Stimulated activated CD4-positive, alpha-beta T cell treated with anti-CD3 and anti-CD28 coated beads, Interleukin-4, amount 100 ng/mL, for 4 hours (primary cell): ENCODE measurements around the gene LGALS4.
A peak's percentile ranks its signal among the peaks of the same experiment; 100 is the strongest.
"Not testable (repeated sequence)": the region's sequence is repeated elsewhere in the genome, so short reads cannot be mapped to it uniquely, and the experiment has no call there.

Experiments
- DNase-seq, 2 experiments: peaks; one replicate each; pipeline ENCODE4 v3.0.0-alpha.2; 2020

LGALS4 gene

DNA sequence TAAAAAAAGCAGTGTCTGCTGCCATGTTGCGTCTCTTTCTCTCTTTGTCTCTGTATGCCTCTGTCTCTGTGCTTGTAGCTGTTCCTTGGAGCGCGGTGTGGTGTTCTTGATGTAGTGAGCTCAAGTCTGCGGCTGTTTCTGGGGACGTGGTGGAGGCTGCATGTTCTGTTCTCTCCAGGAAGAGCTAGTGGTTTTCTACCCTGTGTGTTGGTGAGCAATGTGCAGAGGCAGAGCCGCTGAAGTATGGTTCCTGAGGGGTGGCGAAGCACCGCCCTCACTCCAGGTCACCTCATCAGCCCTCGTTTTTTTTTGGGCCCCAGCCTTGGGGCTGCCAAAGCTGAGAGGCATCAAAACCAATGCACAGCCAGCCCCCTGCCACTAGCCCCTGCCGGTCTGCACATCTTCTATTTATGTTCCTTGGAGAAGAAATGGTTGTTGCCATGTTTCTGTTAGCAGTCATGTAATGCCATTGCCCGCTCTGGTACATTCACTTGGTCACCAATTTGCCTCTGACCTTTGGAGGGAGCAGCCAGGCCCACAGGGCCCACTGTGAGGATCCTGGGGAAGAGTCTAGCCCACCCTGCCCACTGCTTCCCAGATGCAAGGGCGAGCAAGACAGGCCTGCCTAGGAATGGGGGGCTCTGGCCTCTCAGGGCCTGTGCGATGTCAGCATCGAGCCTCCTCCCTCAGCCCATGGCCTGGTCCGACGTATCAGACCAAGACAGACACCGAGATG is 29.9 kb upstream of the LGALS4 start:
- peak in 1 of 2 experiments; percentile 59 for DNase-seq

DNA sequence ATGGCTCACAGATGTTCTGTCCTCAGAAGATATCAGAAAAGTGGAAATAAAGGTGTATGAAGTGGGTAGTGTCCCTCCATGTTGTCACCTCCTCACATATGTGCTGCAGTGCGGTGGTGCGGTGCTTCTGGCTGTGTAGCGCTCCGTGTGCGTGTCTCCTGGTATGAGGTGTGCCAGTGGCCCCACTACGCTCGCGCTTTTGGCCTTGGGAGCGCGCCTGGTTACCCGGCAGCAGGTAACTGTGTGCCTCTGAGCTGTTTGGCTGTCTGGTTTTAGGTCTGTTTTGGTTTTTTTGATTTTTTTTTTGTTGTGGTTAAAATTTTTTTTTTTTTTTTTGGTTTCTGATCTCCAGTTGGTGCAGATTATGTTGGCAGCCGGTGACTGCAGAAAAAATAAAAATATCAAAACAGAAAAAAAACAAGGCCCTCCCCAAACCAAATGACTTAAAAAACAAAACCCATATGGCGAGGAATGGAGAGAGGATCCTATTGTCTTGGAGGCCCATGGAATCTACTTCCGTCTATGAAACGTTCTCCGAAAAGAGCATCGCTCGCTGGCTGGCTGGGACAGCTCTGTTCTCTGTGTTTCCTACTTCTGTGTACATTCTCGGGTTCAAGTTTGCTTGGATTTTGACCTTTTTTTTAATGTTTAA is 29.2 kb upstream of the LGALS4 start:
- no peak for DNase-seq

DNA sequence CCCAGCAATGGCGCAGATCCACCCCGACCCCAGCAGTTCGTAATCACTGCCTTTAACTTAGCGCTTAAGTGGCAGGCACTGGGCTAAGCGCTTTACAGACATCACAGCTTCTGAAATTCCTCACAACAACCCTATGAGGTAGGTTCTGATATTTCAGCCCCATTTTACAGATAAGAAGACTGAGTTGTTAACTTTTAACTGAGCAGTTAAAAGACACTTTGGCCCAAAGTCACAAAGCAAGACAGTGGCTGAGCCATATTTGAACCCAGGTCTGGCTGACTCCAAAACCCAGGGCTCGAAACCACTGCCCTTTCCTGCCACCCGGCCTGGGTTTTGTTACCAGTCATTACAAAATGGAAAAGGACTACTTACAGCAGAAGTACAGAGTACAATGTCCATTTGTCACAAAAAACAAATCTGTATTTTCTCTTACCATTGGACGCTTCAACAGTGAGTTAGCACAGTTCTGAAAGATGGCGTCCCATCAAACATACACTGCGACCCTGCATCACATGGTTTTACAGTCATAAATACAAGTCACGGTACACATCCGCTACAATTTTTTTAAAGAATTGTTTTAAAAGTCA is 28.5 kb upstream of the LGALS4 start:
- no peak for DNase-seq

DNA sequence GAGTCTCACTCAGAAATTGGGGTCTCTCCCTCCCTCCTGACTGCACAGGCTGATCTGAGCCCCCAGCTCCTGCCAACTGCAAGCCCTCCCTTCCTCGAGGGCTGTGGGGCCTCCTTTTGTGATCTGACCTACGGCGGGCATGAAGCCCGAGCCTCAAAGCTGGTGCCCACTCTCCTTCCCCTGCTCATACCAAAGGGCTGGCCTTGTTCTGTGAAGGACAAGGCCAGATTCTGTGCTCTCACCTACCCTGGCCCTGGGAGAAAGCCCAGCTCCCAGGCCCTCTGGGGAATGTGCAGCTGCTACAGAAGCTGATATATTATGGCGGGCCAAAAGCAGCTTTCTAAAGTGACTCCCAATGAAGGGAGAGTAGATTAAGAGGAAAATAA is 27.8 kb upstream of the LGALS4 start:
- DNase-seq: no peak

DNA sequence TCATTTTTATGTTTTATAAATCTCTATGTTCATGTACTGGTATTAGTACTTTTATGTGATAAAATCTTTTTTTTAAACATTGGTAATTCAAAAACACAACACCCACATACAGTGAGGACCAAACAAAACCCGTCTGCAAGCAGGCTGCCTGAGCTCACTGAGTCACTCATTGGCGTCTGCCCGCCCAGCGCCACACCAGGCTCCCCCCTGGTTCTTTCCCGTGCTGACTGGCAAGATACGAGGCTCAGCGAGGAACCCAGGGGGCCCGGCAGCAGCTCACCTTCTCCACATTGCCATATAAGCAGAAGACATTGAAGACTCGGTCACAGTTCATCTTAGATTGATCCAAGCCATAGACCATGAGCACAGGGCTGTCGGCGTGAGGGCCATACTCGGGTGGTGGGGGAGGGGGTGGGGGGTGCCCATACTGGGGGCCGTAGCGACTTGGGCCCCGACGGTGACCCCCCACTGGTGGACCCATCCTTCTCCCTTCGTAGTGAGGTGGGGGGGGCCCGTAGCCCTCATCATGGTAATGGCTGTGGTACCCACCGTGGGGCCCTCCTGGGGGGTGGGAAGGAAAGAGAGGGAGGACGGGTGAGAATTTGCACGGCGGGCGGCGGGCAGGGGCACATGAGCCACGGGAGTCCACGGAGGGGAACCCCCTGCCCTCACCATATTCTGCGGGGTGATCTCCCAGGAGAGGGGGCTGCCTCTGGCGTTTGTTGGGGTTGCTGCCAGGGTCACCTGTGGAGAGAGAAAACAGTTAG is 27.3 kb upstream of the LGALS4 start:
- no peak for DNase-seq

DNA sequence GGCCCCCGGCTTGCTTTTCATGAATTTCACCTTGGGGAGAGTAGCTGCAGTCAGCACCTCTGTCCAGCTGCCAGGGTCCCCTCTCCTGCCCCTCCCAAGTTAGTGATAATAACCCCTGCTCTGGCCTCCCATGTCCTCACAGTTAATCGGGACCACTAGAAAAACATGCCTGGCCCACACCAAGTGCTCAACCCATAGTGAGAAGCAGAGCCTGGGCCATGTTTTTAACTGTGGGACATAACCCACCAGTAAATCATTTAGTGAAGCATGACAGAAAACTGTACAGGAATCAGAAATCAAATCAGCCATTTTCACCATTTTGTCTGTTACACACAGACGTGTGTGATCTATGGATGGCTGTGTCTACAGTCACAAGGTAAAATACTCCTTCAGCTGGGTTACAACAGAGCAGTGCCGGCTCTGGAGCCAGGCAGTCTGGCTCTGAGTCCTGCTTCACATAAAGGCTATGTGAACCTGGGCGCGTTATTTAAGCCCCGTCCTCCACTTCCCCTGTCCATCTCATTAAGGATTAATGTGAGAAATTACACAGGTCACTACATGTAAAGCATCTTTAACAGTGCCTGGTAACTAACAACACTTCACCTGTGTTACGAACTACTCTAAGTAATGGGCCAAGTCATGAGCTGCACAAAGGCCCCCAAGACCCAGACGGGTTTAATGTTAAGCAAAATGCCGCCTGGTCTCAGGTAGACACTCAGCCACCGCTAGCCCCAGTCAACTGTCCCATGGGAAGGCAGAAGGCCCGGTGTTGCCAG is 26.4 kb upstream of the LGALS4 start:
- no peak for DNase-seq

DNA sequence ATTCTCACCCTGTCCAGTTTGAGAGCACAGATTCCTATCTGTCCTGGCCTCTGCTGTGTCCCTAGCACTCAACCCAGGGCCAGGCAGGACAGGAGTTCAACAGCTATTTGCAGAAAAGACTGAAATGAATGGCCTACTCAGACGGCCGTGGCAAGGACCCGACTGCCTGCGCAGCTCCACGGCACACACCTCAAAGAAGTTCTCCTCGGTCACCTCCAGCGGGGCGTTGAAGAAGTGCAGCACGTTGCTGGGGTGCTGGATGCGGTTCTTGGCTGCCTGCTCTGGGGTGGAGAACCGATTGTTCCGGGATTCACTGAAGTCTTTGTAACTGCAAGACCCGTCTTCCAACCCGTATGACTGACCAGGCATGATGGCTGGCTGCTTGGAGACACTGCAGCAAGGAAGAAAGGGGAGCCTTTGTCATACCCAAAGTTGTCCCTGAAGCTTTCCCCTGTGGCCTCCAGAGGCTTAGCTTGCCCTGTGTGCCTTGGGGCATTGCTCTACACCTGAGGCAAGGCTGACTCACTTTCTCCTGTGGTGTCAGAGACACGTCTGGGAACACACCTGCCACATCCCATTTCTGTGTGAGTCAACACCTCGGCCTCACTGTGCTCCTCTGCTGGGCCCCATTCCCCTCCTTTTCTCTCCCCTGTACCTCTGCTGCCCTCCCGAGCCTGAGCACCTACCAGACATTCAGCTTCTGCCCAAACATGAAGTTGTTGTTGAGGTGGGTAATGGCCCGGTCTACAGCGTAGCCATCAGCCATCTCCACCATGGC is 25.7 kb upstream of the LGALS4 start:
- peak; percentile 54 to 82 for DNase-seq

DNA sequence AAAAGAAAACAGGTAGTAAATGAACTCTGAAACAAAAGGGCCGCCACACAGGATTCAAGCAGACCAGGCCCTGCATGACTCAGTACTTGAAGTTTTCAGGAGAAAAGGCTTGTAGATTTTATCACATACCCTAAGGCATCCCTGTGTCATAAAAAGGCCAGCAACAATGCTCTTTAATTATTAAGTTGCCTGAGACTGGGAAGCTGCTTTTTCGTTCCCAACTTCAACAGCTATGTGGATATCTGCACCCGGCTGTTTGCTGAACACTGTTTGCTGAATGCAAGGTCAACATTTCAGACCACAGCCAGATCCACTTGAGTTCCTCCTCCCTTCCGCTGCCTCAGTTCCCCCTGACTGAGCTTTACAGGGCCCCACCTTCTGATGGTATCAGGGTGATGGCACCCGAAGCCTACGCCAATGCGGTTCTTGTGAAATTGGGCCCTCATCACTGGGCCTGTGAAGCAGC is 24.9 kb upstream of the LGALS4 start:
- no peak for DNase-seq

DNA sequence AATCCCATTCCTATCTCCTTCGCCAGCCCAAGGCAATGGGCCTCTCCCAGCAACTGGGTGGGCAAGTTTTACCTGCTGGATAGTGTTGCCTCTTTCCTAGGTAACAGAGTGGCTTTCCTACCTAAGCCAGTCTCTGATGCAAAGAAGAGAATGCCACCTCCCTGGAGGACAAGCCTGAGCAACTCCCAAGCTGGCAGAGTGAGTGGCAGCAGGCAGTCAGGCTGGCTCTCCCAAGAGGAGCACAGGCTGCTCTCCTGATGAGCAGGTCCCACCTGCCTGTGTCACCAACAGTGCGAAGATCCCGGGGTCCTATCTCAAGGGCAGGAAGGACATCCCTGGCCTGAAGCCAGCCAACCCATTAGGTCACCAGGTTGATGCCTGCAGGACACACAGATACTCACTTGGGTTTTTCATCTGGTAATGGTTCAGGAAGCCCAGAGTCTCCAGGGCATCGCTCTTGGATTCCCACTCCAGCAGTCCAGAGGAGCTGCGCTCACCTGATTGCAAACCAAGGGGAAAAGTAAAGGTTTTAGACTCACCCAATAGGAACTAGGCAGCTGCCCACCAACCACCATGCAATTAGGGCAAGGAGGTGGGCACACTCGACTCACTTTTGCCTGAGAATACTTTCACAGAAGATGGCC is 24.4 kb upstream of the LGALS4 start:
- no peak for DNase-seq

DNA sequence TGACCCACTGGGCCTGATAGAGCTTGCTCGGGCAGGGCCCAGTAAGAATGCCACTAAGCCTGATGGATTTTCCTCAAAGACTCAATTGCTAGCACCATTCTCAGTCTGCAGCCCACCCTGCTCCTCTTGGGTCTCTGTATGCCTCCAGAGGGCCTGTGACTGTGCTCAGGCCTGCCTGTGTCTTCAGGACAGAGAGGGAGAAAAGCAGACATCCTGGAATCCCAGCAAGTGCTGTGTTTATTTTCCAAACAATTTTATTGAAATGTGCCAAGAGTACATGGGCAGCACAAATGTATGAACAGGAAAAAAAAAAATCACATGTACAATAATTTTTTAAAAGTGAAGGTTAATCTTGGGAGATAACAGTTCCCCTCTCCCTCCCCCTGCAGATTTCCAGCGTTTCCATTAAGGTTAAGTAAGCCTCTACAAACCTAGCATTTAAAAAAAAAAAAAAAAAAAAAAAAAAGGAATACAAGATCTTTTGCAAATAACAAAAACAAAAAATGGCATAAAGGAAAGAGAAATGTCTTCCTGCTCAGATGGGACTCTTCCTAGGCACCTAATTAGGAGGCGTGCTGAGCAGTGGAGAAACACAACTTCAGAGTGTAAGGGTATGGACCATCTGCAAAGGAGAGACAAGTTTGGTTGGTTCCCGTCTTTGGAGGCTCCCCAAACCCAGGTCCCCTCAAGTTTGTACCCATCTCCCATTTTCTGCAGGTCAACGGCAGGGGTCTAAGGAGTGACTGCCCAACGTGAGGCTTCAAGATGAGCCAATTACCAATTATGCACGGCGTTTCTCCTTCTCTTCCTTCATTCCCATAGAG is 23.6 kb upstream of the LGALS4 start:
- DNase-seq: no peak

DNA sequence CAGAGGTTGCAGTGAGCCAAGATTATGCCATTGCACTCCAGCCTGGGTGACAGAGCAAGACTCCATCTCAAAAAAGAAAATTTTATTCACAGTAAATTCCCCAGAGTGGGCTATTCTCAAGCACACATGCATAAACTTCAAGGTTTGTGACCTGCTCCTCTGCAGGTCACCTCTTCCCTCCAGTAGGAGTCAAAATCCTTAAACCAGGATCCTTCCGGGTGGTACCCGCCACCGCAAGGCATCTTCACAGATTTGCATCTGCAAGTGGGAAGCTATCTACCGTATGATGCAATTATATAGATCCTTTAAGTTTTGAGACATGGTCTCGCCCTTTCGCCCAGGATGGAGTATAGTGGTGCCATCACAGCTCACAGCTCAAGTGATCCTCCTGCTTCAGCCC is 21.8 kb upstream of the LGALS4 start:
- no peak for DNase-seq

DNA sequence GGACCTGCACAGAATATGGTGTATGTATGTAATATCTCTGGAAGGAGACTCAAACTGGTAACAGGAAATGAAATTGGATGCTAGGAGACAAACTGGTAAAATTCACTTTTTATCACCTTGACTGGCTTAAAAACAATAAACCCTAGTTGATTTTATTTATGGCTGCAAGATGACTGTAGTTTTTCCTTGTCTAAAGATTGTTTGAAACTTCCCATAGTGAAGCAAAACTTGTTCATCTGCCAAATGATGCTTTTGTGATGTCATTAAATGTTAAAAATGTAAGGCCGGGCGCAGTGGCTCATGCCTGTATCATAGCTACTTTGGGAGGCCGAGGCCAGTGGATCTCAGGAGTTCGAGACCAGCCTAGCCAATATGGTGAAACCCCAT is 21.4 kb upstream of the LGALS4 start:
- no peak for DNase-seq

DNA sequence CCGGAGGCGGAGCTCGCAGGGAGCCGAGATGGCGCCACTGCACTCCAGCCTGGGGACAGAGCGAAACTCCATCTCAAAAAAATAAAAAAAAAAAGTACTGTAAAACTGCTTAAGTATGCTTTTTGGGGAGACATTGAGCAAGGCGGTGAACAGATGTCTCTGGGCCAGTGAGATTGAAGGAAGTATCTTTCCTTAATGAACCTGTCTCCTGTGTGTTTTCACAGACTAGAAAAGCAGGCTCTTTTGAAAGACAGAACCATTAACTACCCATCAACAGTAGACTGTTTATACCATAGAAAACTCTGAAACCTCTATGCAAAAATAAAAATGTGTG is 20.3 kb upstream of the LGALS4 start:
- DNase-seq: no peak

DNA sequence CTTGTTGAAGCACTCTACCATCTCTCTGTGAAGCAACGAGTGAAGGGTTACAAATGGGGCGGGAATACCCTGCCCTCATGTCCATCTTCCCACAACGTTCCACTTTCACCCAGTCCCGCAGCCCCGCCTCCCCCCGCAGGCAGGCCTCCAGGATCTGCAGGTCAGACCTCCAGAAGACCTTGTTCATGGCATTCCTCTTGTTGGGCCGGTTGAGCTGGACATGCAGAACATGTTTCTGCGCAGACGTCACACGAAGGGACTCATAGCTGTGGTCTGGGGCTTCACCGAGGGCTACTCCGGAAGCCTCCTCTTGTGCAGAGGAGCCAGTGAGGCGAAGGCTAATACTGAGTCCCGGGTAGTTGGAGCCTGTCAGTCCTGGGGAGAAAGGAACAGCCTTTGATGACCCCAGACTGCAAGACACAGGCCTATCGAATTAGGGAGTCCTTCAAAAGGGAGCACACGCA is 18.4 kb upstream of the LGALS4 start:
- DNase-seq: no peak

DNA sequence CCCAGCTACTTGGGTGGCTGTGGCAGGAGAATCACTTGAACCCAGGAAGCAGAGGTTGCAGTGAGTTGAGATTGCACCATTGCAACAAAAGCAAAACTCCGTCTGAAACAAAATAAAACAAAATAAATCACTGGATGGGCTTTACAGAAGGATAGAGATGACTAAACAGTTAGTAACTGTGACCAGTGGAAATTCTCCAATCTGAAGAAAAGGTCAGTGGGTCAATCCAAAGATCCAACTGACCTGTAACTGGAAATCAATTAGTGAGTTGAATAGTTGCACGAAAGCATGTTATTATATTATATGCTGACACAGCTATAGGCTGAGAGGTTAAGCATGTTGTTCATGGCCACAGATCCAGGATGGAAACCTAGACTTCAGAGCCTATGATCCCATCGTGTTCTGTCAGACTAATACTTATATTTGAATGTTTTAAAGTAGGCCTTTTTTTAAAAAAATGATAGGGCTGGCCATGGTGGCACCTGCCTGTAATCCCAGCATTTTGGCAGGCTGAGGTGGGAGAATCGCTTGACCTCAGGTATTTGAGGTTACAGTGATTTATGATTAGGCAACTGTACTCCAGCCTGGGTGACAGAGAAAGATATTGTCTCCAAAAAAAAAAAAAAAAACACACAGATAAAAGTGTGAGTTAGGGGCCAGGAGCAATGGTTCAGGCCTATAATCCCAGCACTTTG is 17.4 kb upstream of the LGALS4 start:
- no peak for DNase-seq

DNA sequence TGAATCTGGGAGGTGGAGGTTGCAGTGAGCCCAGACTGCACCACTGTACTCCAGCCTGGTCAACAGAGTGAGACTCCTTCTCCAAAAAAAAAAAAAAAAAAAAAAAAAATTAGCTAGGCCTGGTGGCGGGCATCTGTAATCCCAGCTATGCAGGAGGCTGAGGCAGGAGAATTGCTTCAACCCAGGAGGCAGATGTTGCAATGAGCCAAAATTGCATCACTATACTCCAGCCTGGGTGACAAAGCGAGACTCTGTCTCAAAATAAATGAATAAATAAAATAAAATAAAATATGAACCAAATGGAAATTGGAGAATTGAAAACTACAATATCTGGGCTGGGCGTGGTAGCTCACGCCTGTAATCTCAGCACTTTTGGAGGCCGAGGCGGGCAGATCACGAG is 16.5 kb upstream of the LGALS4 start:
- DNase-seq: not testable (repeated sequence)

DNA sequence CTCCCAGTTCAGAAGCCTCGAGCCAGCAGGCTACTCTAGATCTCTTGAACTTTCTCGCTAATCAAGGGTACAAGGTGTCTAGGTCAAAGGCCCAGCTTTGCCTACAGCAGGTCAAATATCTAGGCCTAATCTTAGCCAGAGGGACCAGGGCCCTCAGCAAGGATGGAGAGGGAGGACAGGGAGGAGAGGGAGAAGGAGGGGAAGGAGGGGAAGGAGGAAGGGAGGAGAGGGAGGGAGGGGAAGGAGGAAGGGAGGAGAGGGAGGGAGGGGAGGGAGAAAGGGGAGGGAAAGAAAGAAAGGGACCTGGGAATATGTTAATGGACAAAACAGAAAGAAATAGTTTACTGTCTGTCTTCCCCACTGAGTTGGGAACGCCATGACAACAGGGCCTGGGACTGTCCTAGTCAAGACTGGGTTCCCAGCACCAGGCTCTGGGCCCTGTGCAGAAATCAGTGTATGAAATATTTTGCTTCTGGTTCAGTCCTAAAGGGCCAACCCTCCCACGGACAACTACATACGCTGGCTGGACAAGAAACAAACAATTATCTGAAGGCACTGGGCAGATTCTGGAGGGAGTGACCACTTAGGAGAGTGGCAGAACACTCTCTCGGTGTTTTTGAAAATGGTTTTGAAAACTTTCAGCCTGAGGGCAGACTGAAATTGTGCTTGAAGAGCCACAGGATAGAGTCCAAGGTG is 14.3 kb upstream of the LGALS4 start:
- DNase-seq: no peak

DNA sequence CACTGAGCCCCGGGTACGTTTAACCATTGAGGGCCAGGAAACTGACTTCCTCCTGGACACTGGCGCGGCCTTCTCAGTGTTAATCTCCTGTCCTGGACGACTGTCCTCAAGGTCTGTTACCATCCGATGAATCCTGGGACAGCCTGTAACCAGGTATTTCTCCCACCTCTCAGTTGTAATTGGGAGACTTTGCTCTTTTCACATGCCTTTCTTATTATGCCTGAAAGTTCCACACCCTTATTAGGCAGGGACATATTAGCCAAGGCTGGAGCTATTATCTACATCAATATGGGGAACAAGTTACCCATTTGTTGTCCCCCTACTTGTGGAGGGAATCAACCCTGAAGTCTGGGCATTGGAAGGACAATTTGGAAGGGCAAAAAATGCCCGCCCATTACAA is 13.2 kb upstream of the LGALS4 start:
- DNase-seq: not testable (repeated sequence)

DNA sequence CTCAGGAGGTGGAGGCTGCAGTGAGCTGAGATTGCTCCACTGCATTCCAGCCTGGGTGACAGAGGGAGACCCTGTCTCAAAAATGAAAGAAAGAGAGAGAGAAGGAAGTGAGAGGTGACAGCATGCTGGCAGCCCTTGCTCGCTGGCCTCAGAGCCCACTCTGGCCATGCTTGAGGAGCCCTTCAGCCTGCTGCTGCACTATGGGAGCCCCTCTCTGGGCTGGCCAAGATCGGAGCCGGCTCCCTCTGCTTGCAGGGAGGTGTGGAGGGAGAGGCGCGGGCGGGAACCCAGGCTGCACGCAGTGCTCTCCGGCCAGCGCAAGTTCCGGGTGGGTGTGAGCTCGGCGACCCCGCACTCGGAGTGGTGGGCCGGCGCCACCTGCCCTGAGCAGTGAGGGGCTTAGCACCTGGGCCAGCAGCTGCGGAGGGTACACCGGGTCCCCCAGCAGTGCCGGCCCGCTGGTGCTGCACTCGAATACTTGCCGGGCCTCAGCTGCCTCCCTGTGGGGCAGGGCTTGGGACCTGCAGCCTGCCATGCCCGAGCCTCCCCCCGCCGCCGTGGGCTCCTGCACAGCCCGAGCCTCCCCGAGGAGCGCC is 8.6 kb upstream of the LGALS4 start:
- not testable (repeated sequence) for DNase-seq
